GM12878 (cell line): Measurements from ENCODE around the gene HS3ST3A1. TPM values are rescaled to one million over a fixed set of nuclear protein-coding genes. Genes with fewer than 3 reads are reported as not detected.

Experiments used
- ATAC-seq: fragments of 200-7000 bp; cut with Tn5 transposase; 3 replicates; pipeline ENCODE4 v1.9.1; 2020; ENCODE audit warnings: mild to moderate bottlenecking, moderate library complexity
- BruUV-seq: library from RNA; stranded (reverse); fragments of 400-500 nt; replicated peaks from 2 replicates; lab custom pipeline; 2021; lab: Mats Ljungman, UMichigan
- CTCF ChIA-PET: fragments of 300-600 bp; sonication (Branson Sonifier 250); formaldehyde crosslinking; extraction: SDS; loops from one replicate; lab custom pipeline; 2021; ENCODE audit warnings: inconsistent platforms; lab: Yijun Ruan, JAX
- POLR2A ChIA-PET: fragments of 350-600 bp; formaldehyde crosslinking; extraction: SDS; loops from one replicate; lab custom pipeline; 2021; ENCODE audit warnings: inconsistent platforms; lab: Charles Lee
- RAD21 ChIA-PET: fragments of 300-600 bp; sonication (Branson Sonifier 250); formaldehyde crosslinking; loops from one replicate; lab custom pipeline; 2023; ENCODE audit warnings: antibody characterized with exemption; ENCODE audit not compliant: unreplicated experiment; lab: Charles Lee
- SMC1A ChIA-PET: fragments of 300-600 bp; sonication (Branson Sonifier 250); formaldehyde crosslinking; loops from one replicate; lab custom pipeline; 2023; ENCODE audit not compliant: unreplicated experiment, uncharacterized antibody; lab: Charles Lee
- DNase-seq: peaks from one replicate; pipeline ENCODE4 v3.0.0-alpha.2; 2011; ENCODE audit warnings: low read depth, low spot score
- FAIRE-seq: peaks from 3 replicates; lab custom pipeline; 2011; peaks lifted over from hg19 to GRCh38; lab: Jason Lieb, UNC
- H2AFZ ChIP-seq: 2 replicates; pipeline ENCODE4 v1.6.0; 2011; ENCODE audit warnings: low read depth, low read length, control low read depth; ENCODE audit not compliant: control insufficient read depth
- H3K27ac ChIP-seq: 2 replicates; pipeline ENCODE4 v1.5.1; 2011; ENCODE audit warnings: control low read depth; ENCODE audit not compliant: control insufficient read depth, insufficient read depth
- H3K27me3 ChIP-seq, 2 experiments: replicated peaks in 1 of 2; 2 replicates each; pipeline versions ENCODE4 v1.6.0 to v1.6.1; 2011; ENCODE audit warnings: low read length in 1 of 2; ENCODE audit not compliant: control insufficient read depth in 2 of 2, insufficient read depth in 2 of 2
- H3K36me3 ChIP-seq, 2 experiments: 2 replicates each; pipeline ENCODE4 v1.5.1; 2011; ENCODE audit warnings: low read length in 1 of 2; ENCODE audit not compliant: control insufficient read depth in 2 of 2, insufficient read depth in 2 of 2
- H3K4me1 ChIP-seq: 2 replicates; pipeline ENCODE4 v1.6.1; 2011; ENCODE audit warnings: mild to moderate bottlenecking, low read length, moderate library complexity, mixed read lengths; ENCODE audit not compliant: control insufficient read depth, insufficient read depth
- H3K4me2 ChIP-seq: 2 replicates; pipeline ENCODE4 v1.6.0; 2011; ENCODE audit warnings: control low read depth; ENCODE audit not compliant: control insufficient read depth, insufficient read depth
- H3K4me3 ChIP-seq: fragments of 200-600 bp; sonication (generic); 2 replicates; pipeline ENCODE4 v1.5.1; 2016
- H3K79me2 ChIP-seq: 2 replicates; pipeline ENCODE4 v1.6.0; 2011; ENCODE audit warnings: low read length; ENCODE audit not compliant: control insufficient read depth, insufficient read depth
- H3K9ac ChIP-seq: 2 replicates; pipeline ENCODE4 v1.8.0; 2011; ENCODE audit warnings: low read length, control low read depth, mixed read lengths; ENCODE audit not compliant: control insufficient read depth, insufficient read depth
- H3K9me3 ChIP-seq: replicated peaks from 3 replicates; pipeline ENCODE4 v1.5.1; 2011; ENCODE audit warnings: mild to moderate bottlenecking, low read length; ENCODE audit not compliant: control insufficient read depth, insufficient read depth
- H4K20me1 ChIP-seq: 2 replicates; pipeline ENCODE4 v1.6.0; 2011; ENCODE audit not compliant: control insufficient read depth, insufficient read depth
- BCL3 ChIP-seq: IDR thresholded peaks from 2 replicates; pipeline ENCODE4 v1.6.1; 2011; ENCODE audit warnings: borderline replicate concordance, low read depth, mild to moderate bottlenecking, moderate library complexity, low read length; ENCODE audit not compliant: insufficient read depth, poor library complexity, severe bottlenecking
- BMI1 ChIP-seq: fragments of 450-650 bp; IDR thresholded peaks from 2 replicates; pipeline ENCODE4 v1.6.1; 2016; ENCODE audit warnings: mild to moderate bottlenecking, moderate library complexity, borderline replicate concordance
- CBX3 ChIP-seq: fragments of 200-600 bp; sonication (generic); IDR thresholded peaks from 2 replicates; pipeline ENCODE4 v1.6.1; 2016; ENCODE audit warnings: low read depth, borderline replicate concordance
- E4F1 ChIP-seq: fragments of 450-650 bp; IDR thresholded peaks from 2 replicates; pipeline ENCODE4 v1.6.1; 2018; ENCODE audit warnings: borderline replicate concordance, mild to moderate bottlenecking; ENCODE audit not compliant: partially characterized antibody
- EGR1 ChIP-seq, 2 experiments: IDR thresholded peaks; 1 replicate in 1 of 2; 2 replicates in 1 of 2; pipeline ENCODE4 v1.6.1; 2011 to 2012; ENCODE audit warnings: low read depth in 2 of 2, low read length in 2 of 2, borderline replicate concordance in 1 of 2, mild to moderate bottlenecking in 1 of 2, moderate library complexity in 1 of 2
- IRF4 ChIP-seq: IDR thresholded peaks from 2 replicates; pipeline ENCODE4 v1.6.1; 2011; ENCODE audit warnings: low read depth, low read length
- JUND ChIP-seq: IDR thresholded peaks from 2 replicates; pipeline ENCODE4 v1.6.1; 2012; ENCODE audit warnings: low read depth, mild to moderate bottlenecking, low read length, improper control_type of control experiment, moderate library complexity
- MAX ChIP-seq: IDR thresholded peaks from 2 replicates; pipeline ENCODE4 v1.6.1; 2012; ENCODE audit warnings: low read depth, low read length, improper control_type of control experiment
- POLR2A ChIP-seq: IDR thresholded peaks from 2 replicates; pipeline ENCODE4 v1.6.1; 2011; ENCODE audit warnings: low read depth, mild to moderate bottlenecking, low read length
- POU2F2 ChIP-seq: IDR thresholded peaks from 3 replicates; pipeline ENCODE4 v1.6.1; 2011; ENCODE audit warnings: low read depth, mild to moderate bottlenecking, low read length, borderline replicate concordance
- RUNX3 ChIP-seq: IDR thresholded peaks from 2 replicates; pipeline ENCODE4 v1.6.1; 2012; ENCODE audit warnings: low read length, inconsistent platforms
- SMC3 ChIP-seq: IDR thresholded peaks from 2 replicates; pipeline ENCODE4 v1.6.1; 2011; ENCODE audit warnings: low read length, improper control_type of control experiment, borderline replicate concordance
- TCF12 ChIP-seq: IDR thresholded peaks from 2 replicates; pipeline ENCODE4 v1.6.1; 2011; ENCODE audit warnings: low read depth, mild to moderate bottlenecking, low read length
- TCF7 ChIP-seq: IDR thresholded peaks from 2 replicates; pipeline ENCODE4 v1.6.1; 2014; ENCODE audit warnings: antibody characterized with exemption, borderline replicate concordance
- ZBTB11 ChIP-seq: fragments of 450-650 bp; formaldehyde crosslinking; IDR thresholded peaks from 2 replicates; pipeline ENCODE4 v1.5.0; 2022; ENCODE audit warnings: mild to moderate bottlenecking, missing genetic modification characterization
- WGBS: methylation state at CpG from one replicate; pipeline ENCODE4 v1.1.6; 2016; ENCODE audit warnings: low lambda C conversion rate; ENCODE audit not compliant: insufficient replicate concordance, insufficient coverage; ENCODE audit errors: missing lambda C conversion rate; 5-methylcytosine and 5-hydroxymethylcytosine counted together
- in situ Hi-C: fragments of 300-500 bp; cut with MboI; formaldehyde crosslinking; loops from 9 replicates; pipeline ENCODE4 v1.14.3; 2018; ENCODE audit warnings: mixed read lengths
- intact Hi-C: fragments of 100-400 bp; cut with micrococcal nuclease; formaldehyde crosslinking; loops from one replicate; pipeline ENCODE4 v1.14.2; 2022; ENCODE audit not compliant: unreplicated experiment
- polyA plus RNA-seq, 11 experiments: library from polyadenylated mRNA; depleted of rRNA in 4 of 11; unstranded in 6 of 11; stranded (reverse) in 5 of 11; fragments of >200 nt; fragmentation: Nextera tagmentation in 4 of 11; fragmentation: Illumina TruSeq in 1 of 11; extraction: Ambion mirVana in 4 of 11; extraction: Trizol in 1 of 11; gene quantifications; 1 replicate in 1 of 11; 2 replicates in 10 of 11; pipeline versions ENCODE4 v1.2.1 to v1.2.3, GENCODE V29; 2011 to 2016; ENCODE audit warnings: inconsistent platforms in 2 of 11, missing spikeins in 2 of 11, low read depth in 1 of 11
- total RNA-seq, 4 experiments: library from RNA; depleted of rRNA in 3 of 4; stranded (reverse); fragments of >200 nt in 3 of 4; fragmentation: Illumina TruSeq in 1 of 4; extraction: Trizol in 1 of 4; gene quantifications; 2 replicates each; pipeline versions ENCODE4 v1.2.1 to v1.2.3, GENCODE V29; 2013 to 2021

Gene HS3ST3A1
- total and polyA plus RNA-seq, 10 of the 15 experiments (the other 5 are each of a cell fraction or from before 2014, with no cell fraction given), result 0.24 to 0.26 TPM; not detected in 8

GRCh38 chr17:13475574-13476223, 126.0 kb downstream of the HS3ST3A1 start:
- ChIA-PET CTCF (interaction anchor here (1.7 kb wide), 1 partner anchor 137 kb away, joined by 3 read pairs; no protein-coding TSS in a partner anchor), SMC1A (interaction anchor here (1.5 kb wide), 1 partner anchor 174 kb away, joined by 3 read pairs; no protein-coding TSS in a partner anchor), RAD21 (interaction anchor here (0.9 kb wide), 1 partner anchor 48 kb away, joined by 3 read pairs; no protein-coding TSS in a partner anchor), POLR2A (interaction anchor here (1.5 kb wide), 1 partner anchor 11 kb away, joined by 3 read pairs; no protein-coding TSS in a partner anchor)
- in situ Hi-C loops (no loop called here), intact Hi-C loops (no loop called here)
- H2AFZ ChIP-seq, result no peak overlapping the region
- H4K20me1 ChIP-seq, result no peaks in the 10 kb centered on the region
- 0% methylated on average over 2 of the region's 2 CpGs for WGBS
- no peaks in the 10 kb centered on the region; the same call in 1 of the 3 replicates for H3K9me3 ChIP-seq
- no peak overlapping the region for H3K4me3 ChIP-seq
- H3K4me2 ChIP-seq, result no peak overlapping the region
- FAIRE-seq, result no peak
- no peak overlapping the region for H3K9ac ChIP-seq
- DNase-seq, result no peak
- no peaks in the 10 kb centered on the region for H3K27me3 ChIP-seq
- no peak for ATAC-seq
- H3K27ac ChIP-seq, result no peak overlapping the region
- no peaks in the 10 kb centered on the region for H3K36me3 ChIP-seq
- H3K4me1 ChIP-seq, result no peaks in the 10 kb centered on the region
- BruUV-seq, result no TSS peak
- no peaks in the 10 kb centered on the region for H3K79me2 ChIP-seq
- TF ChIP-seq POU2F2 (no peak), SMC3 (no peak), BMI1 (no peak), EGR1 (IDR thresholded peaks at IDR 0.05; ENCODE audit: borderline replicate concordance in 1 of 2, low read depth in 2 of 2, low read length in 2 of 2) (no peak), POLR2A (no peak), E4F1 (no peak), JUND (no peak), TCF12 (no peak), RUNX3 (no peak), ZBTB11 (CRISPR knock-in tag) (no peak), CBX3 (no peak), MAX (no peak), TCF7 (no peak), IRF4 (no peak), BCL3 (no peak)
